Bronchial epithelial cell (primary cell): ENCODE data around the gene GPT2. TPM values are rescaled to one million over a fixed set of nuclear protein-coding genes. Genes with fewer than 3 reads are reported as not detected.

Experiments used
- DNase-seq: peaks from one replicate; pipeline ENCODE4 v3.0.0-alpha.2; 2010; ENCODE audit warnings: low read depth
- FAIRE-seq: peaks from 2 replicates; lab custom pipeline; 2011; peaks lifted over from hg19 to GRCh38; lab: Jason Lieb, UNC
- H3K27me3 ChIP-seq: 2 replicates; pipeline ENCODE4 v1.5.1; 2011; ENCODE audit warnings: low read length; ENCODE audit not compliant: control insufficient read depth, insufficient read depth
- H3K36me3 ChIP-seq: 2 replicates; pipeline ENCODE4 v1.5.1; 2011; ENCODE audit warnings: low read length; ENCODE audit not compliant: control insufficient read depth, insufficient read depth
- H3K4me3 ChIP-seq: 2 replicates; pipeline ENCODE4 v1.5.1; 2011; ENCODE audit warnings: mild to moderate bottlenecking, low read depth, low read length, control low read depth
- total RNA-seq: library from RNA; depleted of rRNA; stranded (reverse); fragments of >200 nt; gene quantifications from 2 replicates; pipeline ENCODE4 v1.2.1, GENCODE V29; 2014
- TF ChIP-seq, protein P1 (sequence below): IDR thresholded peaks from 2 replicates; pipeline ENCODE4 v1.5.1; 2011; ENCODE audit warnings: mild to moderate bottlenecking, moderate library complexity, low read length, control low read depth, inconsistent platforms; ENCODE audit not compliant: insufficient read depth, severe bottlenecking

The GPT2 gene
- total RNA-seq, 1 donor from 2014 or later, result 41.3 TPM

DNA sequence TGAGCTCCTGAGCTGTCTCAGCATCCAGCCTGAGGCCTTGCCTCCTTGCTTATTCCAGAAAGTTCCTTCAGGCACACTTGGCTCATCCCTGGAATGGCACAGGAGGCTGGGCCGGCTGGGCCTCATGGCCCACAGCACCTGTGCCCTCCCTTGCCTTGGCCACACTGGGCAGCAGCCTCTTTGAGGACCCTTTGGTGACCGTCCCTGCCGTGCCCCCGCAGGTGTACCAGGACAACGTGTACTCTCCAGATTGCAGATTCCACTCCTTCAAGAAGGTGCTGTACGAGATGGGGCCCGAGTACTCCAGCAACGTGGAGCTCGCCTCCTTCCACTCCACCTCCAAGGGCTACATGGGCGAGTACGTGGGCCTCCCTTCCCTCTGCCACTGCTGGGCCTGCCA is 34.2 kb downstream of the GPT2 start:
- Histone ChIP-seq H3K4me3 (no peak overlapping the region), H3K27me3 (no peaks in the 10 kb centered on the region), H3K36me3 (peaks cover 41% of the 10 kb centered on the region)
- TF ChIP-seq, protein P1, sequence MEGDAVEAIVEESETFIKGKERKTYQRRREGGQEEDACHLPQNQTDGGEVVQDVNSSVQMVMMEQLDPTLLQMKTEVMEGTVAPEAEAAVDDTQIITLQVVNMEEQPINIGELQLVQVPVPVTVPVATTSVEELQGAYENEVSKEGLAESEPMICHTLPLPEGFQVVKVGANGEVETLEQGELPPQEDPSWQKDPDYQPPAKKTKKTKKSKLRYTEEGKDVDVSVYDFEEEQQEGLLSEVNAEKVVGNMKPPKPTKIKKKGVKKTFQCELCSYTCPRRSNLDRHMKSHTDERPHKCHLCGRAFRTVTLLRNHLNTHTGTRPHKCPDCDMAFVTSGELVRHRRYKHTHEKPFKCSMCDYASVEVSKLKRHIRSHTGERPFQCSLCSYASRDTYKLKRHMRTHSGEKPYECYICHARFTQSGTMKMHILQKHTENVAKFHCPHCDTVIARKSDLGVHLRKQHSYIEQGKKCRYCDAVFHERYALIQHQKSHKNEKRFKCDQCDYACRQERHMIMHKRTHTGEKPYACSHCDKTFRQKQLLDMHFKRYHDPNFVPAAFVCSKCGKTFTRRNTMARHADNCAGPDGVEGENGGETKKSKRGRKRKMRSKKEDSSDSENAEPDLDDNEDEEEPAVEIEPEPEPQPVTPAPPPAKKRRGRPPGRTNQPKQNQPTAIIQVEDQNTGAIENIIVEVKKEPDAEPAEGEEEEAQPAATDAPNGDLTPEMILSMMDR, result no peak
- no peak for DNase-seq
- FAIRE-seq, result no peak

DNA sequence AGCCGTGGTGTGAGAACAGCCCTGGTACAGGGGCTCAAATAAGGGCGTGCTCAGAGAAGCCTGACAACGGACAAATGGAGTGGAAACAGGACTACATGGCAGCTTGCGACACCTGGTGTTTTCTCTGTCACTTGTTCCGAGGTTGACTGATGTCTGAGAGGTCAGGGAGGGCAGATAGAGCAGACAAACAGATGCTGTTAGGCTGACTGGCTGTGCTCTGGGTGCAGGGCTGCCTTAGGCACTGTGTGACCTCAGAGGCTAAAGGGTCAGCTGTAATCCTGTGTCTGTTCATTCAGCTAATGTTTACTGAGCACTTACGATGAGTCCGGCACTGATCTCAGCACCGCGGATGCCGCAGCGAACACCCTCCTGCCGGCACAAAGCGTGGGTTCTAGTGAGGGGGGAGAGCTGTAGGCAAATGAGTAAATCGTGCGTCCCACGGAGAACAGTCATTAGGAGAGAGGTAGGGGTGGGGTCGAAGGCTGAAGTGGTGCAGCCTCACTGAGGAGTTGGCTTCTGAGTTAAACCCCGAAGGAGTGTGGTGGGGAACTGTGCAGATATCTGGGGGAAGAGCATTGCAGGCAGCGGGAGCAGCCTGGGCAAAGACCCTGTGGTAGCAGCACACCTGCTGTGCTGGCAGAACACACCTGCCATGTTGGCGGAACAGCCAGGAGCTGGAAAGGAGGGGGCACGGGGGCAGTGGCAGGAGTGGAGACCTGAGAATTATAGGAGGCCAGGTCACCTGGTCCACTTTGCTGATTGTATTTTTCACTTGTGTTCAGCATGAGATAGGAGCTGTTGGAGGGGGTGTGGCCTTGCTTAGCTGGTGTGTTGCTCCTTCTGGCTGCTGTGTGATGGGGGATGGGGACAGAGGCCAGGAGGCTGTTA is 35.0 kb downstream of the GPT2 start:
- no peak for DNase-seq
- H3K36me3 ChIP-seq, result peaks cover 46% of the 10 kb centered on the region
- FAIRE-seq, result no peak

DNA sequence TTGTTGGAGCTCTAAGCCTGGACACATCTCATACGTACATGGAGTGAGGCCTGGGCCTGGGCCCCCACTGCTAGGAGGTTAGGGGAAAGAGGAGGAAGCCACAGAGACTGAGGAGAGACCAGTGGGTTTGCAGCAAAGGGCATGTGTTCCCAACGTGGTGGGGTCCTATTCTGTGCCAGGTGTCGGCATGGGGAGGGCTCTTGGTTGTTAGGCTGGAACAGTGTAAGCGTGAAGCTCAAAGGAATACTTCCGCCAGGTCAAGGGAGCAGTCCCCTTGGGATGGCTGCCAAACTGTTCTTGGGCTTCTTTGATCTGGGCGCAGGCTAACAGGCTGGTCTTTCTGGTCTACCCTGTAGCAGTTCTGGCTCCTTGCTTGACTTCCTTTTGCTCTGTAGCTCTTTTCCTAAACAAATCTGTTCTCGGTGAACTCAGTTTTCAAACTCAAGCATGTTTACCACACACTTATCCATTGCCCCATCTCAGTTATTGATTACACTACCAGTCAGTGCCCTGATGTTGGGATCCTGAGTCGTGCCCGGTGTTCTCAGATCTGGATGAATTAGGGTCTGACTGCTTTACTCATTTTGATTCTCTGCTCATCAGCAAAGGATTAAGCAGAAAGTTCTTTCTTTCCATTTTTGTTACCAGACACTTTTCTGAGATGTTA is 36.4 kb downstream of the GPT2 start:
- FAIRE-seq (peak; percentile 86), DNase-seq (no peak)
- no peak overlapping the region for H3K4me3 ChIP-seq
- TF ChIP-seq, protein P1, result no peak
- no peaks in the 10 kb centered on the region for H3K27me3 ChIP-seq
- peaks cover 46% of the 10 kb centered on the region for H3K36me3 ChIP-seq

More for the DNA sequence above, 35.0 kb downstream of the GPT2 start:
- TF ChIP-seq, protein P1, result no peak
- no peaks in the 10 kb centered on the region for H3K27me3 ChIP-seq
- no peak overlapping the region for H3K4me3 ChIP-seq

DNA sequence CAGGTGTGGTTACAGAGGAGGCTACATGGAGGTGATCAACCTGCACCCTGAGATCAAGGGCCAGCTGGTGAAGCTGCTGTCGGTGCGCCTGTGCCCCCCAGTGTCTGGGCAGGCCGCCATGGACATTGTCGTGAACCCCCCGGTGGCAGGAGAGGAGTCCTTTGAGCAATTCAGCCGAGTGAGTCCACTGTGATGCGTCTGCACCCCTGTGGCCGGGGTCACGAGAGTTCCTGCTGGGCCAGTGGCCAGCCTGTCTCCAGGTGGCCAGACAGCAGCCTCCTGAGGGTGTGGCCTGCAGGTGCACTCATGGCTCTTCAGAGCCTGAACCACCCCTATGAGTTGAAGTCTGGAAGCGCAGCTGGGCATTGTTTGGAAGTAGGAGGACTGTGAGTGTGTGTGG is 38.1 kb downstream of the GPT2 start:
- Histone ChIP-seq H3K27me3 (no peaks in the 10 kb centered on the region), H3K36me3 (peaks cover 49% of the 10 kb centered on the region), H3K4me3 (no peak overlapping the region)
- TF ChIP-seq, protein P1, result no peak
- DNase-seq (no peak), FAIRE-seq (no peak)

DNA sequence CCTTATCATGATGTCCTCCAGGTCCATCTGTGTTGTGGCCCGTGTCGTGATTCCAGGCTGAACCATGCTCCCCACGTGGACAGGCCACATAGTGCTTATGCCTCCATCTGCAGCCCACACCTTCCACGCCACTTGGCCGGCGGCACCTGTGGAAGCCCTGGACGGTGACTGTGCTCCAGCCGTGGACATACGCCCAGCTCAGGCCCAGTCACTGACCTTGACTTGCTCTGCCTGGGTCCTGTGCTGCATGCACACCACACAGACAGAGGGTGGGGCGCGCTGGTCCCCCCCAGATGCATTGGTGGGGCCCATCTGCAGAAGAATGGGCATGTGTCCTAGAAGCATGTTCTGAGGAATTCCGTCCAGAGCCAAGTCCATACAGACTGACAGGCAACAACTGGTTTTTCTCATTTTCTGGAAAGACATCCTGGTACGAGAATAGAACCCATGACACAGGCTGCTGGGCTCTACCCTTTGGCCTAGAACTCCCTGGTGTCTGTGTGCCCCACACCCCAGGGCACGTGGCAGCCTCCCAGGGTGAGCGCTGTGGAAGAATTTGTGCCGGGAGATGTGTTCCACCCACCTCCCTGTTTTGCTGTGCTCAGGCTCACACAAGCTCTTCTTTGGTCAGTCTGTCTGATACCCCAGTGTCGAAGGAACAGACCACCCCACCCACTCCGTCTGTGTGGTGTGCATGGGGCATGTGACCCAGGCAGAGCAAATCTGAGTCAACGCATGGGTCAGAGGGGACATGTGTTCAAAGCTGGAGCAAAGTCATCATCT is 39.5 kb downstream of the GPT2 start:
- DNase-seq, result no peak
- TF ChIP-seq, protein P1, result no peak
- FAIRE-seq, result peak; percentile 81
- no peaks in the 10 kb centered on the region for H3K27me3 ChIP-seq
- no peak overlapping the region for H3K4me3 ChIP-seq
- peaks cover 42% of the 10 kb centered on the region for H3K36me3 ChIP-seq
